GM12875 (cell line): ENCODE measurements around the gene CTSW.

Source experiments
- H3K4me3 ChIP-seq: one replicate; pipeline ENCODE4 v1.5.1; 2011; ENCODE audit warnings: low read depth, low read length, control low read depth
- TF ChIP-seq, protein P1 (sequence below): IDR thresholded peaks from 2 replicates; pipeline ENCODE4 v1.5.1; 2011; ENCODE audit warnings: low read depth, mild to moderate bottlenecking, control low read depth, inconsistent platforms, low read length, moderate library complexity, borderline replicate concordance; ENCODE audit not compliant: insufficient read depth

The CTSW gene

DNA sequence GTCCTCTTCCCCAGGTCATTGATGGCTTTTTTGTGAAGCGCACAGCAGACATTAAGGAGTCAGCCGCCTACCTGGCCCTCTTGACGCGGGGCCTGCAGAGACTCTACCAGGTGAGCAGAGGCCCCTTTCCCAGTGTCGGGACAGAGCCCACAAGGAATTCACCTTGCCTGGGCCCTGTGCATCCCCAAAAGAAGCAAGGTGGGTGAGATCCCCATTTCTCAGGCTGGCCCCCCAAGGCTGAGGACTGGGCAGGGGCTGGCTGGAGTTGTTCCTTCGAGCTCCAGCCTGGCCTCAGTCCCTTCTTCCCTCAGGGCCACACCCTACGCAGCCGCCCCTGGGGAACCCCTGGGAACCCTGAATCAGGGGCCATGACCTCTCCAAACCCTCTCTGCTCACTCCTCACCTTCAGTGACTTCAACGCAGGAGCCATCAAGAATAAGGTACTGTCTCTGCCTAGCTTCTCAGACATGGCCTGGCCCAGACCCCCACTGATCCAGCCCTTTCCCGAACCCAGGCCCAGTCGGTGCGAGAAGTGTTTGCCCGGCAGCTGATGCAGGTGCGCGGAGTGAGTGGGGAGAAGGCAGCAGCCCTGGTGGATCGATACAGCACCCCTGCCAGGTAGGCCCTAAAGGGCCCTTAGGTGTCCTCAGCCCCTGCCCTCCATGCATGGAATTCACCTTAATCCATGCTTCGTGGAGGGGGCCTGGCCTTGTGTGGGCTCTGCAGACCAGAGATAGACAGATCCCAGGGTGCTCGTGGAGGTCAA is 14.7 kb upstream of the CTSW start:
- TF ChIP-seq, protein P1, sequence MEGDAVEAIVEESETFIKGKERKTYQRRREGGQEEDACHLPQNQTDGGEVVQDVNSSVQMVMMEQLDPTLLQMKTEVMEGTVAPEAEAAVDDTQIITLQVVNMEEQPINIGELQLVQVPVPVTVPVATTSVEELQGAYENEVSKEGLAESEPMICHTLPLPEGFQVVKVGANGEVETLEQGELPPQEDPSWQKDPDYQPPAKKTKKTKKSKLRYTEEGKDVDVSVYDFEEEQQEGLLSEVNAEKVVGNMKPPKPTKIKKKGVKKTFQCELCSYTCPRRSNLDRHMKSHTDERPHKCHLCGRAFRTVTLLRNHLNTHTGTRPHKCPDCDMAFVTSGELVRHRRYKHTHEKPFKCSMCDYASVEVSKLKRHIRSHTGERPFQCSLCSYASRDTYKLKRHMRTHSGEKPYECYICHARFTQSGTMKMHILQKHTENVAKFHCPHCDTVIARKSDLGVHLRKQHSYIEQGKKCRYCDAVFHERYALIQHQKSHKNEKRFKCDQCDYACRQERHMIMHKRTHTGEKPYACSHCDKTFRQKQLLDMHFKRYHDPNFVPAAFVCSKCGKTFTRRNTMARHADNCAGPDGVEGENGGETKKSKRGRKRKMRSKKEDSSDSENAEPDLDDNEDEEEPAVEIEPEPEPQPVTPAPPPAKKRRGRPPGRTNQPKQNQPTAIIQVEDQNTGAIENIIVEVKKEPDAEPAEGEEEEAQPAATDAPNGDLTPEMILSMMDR, result no peak
- no peak overlapping the region for H3K4me3 ChIP-seq

- TF ChIP-seq, protein P1, result no peak
- H3K4me3 ChIP-seq, result no peak overlapping the region
Observed at GRCh38 chr11:65865550-65866172, 14.0 kb upstream of the CTSW start.

DNA sequence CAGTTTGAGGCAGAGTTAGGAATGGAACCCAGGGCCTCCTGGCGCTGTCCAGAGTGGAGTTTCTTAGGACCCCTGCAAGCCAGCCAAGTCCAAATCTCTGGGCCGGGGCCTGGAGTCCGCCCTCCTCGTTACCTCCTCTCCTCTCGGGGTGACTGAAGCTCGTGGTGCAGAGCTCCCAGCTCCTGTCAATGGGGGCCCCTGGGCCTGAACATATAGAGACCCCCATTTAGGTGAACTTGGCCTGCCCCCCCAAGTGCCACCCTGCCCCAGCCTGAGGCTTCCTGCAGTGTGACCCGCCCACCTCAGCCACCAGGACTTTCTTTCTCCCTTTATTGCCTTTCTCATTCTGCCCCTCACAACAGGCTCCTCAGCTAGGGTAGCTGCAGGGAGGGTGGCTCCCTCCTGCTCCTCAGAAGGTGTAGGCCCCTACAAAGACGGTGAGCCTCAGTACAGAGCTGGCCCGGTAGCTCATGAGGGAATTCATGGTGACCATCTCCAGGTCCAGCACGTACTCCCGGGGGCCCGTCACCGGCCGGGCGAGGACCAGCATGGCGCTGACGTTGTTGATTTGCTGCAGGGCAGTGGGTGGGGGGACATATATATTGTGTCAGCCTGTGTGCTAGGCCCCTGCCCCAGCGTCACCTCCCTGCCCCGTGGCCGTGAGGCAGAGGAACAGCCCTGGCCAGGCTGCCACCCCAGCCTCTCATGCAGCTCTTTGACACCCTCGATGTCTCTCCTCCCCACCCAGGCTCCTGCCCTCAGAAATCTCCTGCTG is 12.9 kb upstream of the CTSW start:
- TF ChIP-seq, protein P1, result no peak
- no peak overlapping the region for H3K4me3 ChIP-seq

- TF ChIP-seq, protein P1, result no peak
- no peak overlapping the region for H3K4me3 ChIP-seq
Observed at GRCh38 chr11:65867284-65868071, 12.2 kb upstream of the CTSW start.

GRCh38 chr11:65868076-65868667 is 11.5 kb upstream of the CTSW start:
- no peak overlapping the region for H3K4me3 ChIP-seq
- TF ChIP-seq, protein P1, result no peak

DNA sequence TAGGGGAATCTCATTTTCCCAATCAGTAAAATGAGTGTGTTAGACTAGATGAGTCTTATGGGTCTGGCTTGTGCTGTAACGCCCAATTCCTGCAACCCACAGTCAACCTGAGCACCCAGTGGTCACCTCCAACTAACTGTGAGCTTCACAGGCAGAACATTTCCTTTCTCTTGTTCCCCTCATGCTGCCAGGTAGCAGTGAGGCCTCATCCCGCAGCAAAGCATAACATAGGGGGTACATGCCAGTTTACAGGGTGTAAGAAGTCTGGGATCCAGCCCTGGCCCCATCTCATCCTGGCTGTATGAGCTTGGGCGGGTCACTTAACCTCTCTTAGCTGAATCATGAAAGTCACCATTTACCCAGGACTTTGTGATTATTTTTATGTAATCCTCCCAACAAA is 10.7 kb upstream of the CTSW start:
- TF ChIP-seq, protein P1, result no peak
- no peak overlapping the region for H3K4me3 ChIP-seq
